ENCODE results near the gene MSANTD4.

The MSANTD4 gene

DNA sequence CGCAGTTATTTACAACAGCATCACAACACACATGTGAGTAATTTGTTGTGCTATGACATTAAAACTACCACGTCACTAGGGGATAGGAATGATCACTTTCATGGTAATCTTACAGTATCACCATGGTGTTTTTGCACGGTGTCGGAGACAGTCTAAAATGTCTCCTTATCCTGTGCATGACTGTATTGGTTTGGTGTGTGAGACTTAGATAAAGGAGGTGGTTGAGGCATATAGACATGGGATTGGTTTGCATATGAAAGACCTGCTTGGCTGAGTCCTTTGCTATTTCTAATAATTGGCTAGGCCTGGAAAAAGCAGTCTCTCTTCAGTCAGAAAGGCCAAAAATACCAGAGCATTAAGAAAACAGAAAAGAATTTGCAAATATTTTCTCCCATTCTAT, 30.2 kb downstream of the MSANTD4 start:
- in situ Hi-C loops (cut with HindIII; ENCODE audit: low pct_unique_long_range_greater_than_20kb, low sequenced_read_pairs), result no loop called here

DNA sequence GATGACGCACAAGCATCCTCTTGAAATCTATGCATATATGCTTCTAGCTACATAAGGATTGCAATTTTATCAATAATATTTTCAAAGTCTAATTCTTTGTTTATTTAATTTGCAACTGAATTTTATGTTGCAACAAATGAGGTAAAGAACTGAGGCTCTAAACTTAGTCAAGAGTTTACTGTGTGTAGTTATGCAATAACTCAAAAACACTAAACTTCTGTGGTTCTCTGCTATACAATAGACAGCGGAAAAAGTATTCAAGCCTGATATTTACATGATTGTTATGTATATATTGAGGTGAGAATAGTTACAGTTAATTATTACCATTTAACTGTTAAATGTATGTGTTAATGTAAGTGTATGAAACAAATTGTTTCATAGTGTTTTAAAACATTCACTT, 32.9 kb downstream of the MSANTD4 start:
- in situ Hi-C loops (cut with HindIII; ENCODE audit: low pct_unique_long_range_greater_than_20kb, low sequenced_read_pairs), result no loop called here
- TF ChIP-seq JUND (IDR thresholded peaks at IDR 0.05; ENCODE audit: low read depth), result no peak
- DNase-seq (ENCODE audit: low read depth in 1 of 2, low spot score in 1 of 2), result no peak

More for the DNA sequence above, 30.2 kb downstream of the MSANTD4 start:
- DNase-seq (ENCODE audit: low read depth in 1 of 2, low spot score in 1 of 2), result no peak
- no peak for TF ChIP-seq JUND (IDR thresholded peaks at IDR 0.05; ENCODE audit: low read depth)

DNA sequence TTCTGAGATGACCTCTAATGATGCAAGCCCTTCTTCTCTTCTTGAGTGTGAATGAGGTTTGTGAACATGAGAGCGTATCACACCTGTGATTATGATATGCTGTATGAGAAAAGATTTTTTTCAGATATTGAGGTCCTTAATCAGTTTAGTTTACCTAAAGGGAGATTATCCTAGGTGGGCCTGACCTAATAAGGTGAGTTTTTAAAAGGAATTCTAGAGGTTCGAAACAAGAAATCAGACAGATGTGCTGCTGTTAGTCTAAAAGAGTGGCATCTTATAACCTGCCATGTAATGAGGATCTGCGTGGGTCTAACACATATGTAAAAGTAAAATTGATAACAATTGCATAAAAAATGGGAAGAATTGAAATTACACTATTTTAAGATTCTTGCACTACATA, 33.8 kb downstream of the MSANTD4 start:
- in situ Hi-C loops (cut with HindIII; ENCODE audit: low pct_unique_long_range_greater_than_20kb, low sequenced_read_pairs), result no loop called here
- TF ChIP-seq JUND (IDR thresholded peaks at IDR 0.05; ENCODE audit: low read depth), result no peak
- no peak for DNase-seq (ENCODE audit: low read depth in 1 of 2, low spot score in 1 of 2)

DNA sequence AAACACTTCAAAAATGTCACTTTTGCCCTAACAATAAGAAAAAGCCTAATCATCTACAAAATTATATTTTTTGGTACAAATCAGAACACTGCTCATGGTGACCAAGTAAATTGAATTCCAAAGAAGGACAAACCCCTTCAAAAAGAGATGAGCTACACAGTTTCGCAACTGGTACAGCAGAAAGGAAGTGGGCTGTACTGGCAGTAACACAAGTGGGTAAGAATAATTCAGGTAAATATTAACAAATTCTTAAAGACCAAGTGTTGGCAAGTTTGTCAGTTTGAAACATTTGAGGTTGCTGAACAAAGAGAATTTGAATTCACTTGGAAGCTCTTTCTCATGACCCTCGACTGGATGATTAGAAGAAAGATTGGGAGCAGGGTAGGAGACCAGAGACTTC, 35.5 kb downstream of the MSANTD4 start:
- DNase-seq (ENCODE audit: low read depth in 1 of 2, low spot score in 1 of 2), result no peak
- TF ChIP-seq JUND (IDR thresholded peaks at IDR 0.05; ENCODE audit: low read depth), result no peak
- in situ Hi-C loops (cut with HindIII; ENCODE audit: low pct_unique_long_range_greater_than_20kb, low sequenced_read_pairs), result no loop called here

DNA sequence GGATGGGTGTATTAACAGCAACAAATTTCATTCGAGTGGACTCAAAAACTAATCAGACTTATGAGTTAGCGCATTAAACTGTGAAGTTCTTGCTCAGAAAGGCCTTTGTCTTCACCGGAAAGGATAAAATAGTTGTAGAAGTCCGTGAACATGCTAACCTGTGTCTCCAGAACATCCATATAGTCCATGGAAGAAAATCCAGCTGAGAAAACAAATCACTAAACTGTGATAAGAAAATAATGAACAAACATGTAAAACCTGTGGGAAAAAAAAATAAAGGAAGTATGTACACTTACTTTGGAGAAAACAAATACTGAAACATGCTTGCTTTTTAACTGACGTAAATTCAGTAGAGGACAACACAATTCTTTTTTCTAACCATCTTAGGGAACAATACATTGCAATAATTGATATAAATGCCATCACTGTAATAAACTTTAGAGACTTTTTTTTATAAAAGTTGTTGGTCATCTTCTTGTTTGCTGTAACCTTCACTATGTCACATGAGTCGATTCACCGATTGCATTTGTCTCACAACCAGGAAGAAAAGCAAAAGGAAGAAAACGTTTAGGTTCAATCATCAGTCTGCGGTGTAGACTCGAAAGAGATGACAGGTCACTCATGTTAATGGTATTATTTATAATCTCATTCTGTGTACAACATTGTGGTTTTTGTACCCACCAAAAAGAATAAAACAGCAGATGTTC, 41.9 kb downstream of the MSANTD4 start:
- no peak for TF ChIP-seq JUND (IDR thresholded peaks at IDR 0.05; ENCODE audit: low read depth)
- no peak for DNase-seq (ENCODE audit: low read depth in 1 of 2, low spot score in 1 of 2)
- in situ Hi-C loops (cut with HindIII; ENCODE audit: low pct_unique_long_range_greater_than_20kb, low sequenced_read_pairs), result no loop called here

DNA sequence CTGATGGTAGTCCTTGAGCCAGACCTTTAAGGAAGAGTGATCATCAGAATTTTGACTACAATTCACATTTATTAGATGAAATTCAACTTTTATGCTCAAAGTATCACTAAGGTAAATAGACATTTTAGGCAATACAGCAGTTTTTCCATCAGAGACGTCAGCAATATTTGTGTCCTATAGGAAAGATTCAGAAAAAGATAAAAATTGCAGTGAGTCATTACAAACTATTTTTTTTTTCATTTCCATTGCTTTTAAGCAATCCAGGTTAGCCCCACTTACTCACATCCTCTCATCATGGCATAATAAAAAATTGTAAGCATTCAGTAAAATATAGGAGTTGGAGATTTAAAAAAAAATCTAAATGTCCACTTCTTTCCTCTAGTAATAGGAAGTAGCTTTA, 46.9 kb downstream of the MSANTD4 start:
- in situ Hi-C loops (cut with HindIII; ENCODE audit: low pct_unique_long_range_greater_than_20kb, low sequenced_read_pairs), result no loop called here
- TF ChIP-seq JUND (IDR thresholded peaks at IDR 0.05; ENCODE audit: low read depth), result no peak
- no peak for DNase-seq (ENCODE audit: low read depth in 1 of 2, low spot score in 1 of 2)

DNA sequence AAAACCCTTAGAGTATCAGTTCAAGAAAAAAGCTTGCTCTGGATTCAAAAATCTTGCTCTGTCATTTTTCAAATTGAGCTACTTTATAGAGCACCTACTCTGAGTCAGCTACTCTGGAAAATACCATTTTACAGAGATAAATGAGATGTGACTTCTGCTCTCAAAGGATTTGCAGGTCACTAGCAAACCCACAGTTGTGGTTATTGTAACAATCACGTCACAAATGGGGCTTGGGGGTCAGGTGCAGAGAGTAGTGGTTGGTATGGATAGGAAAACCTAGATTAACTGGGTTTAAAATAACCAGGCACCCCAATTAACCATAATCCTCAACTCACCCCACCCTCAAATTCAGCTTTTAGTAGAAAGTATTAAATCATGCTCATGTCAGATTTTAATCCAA, 52.3 kb downstream of the MSANTD4 start:
- in situ Hi-C loops (cut with HindIII; ENCODE audit: low pct_unique_long_range_greater_than_20kb, low sequenced_read_pairs), result no loop called here
- TF ChIP-seq JUND (IDR thresholded peaks at IDR 0.05; ENCODE audit: low read depth), result no peak

DNA sequence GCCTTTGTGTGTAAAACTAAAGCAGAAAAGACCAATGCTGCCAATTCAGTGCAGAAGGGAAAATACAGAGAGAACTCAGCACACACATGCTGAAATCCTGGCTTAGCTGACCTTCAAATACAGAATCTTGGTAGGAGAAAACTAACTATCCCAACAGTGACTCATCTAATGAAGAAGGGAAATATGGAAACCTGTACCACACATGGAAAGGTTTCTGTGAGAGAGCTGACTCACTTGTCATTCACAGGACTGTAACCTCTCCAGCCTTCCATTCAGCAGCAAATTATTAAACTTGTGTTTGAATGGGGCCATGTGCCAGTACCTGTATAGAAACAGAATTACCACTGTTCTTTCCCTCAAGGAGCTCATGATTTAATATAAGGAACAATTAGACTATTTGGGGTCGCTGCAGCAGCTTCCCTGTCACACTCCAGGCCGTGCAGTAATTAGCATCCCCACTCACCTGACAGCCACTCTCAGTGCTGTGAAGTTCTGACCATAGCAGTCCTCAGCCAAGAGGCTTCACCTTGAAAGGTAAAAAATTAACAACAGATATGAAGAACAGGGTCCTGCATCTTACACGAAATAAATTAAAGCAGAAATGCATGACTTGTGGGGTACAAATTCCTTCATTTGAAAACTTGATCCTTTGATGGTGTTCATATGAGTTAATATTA, 53.9 kb downstream of the MSANTD4 start:
- no peak for DNase-seq (ENCODE audit: low read depth in 1 of 2, low spot score in 1 of 2)
- in situ Hi-C loops (cut with HindIII; ENCODE audit: low pct_unique_long_range_greater_than_20kb, low sequenced_read_pairs), result no loop called here
- no peak for TF ChIP-seq JUND (IDR thresholded peaks at IDR 0.05; ENCODE audit: low read depth)

More for the DNA sequence above, 52.3 kb downstream of the MSANTD4 start:
- no peak for DNase-seq (ENCODE audit: low read depth in 1 of 2, low spot score in 1 of 2)

DNA sequence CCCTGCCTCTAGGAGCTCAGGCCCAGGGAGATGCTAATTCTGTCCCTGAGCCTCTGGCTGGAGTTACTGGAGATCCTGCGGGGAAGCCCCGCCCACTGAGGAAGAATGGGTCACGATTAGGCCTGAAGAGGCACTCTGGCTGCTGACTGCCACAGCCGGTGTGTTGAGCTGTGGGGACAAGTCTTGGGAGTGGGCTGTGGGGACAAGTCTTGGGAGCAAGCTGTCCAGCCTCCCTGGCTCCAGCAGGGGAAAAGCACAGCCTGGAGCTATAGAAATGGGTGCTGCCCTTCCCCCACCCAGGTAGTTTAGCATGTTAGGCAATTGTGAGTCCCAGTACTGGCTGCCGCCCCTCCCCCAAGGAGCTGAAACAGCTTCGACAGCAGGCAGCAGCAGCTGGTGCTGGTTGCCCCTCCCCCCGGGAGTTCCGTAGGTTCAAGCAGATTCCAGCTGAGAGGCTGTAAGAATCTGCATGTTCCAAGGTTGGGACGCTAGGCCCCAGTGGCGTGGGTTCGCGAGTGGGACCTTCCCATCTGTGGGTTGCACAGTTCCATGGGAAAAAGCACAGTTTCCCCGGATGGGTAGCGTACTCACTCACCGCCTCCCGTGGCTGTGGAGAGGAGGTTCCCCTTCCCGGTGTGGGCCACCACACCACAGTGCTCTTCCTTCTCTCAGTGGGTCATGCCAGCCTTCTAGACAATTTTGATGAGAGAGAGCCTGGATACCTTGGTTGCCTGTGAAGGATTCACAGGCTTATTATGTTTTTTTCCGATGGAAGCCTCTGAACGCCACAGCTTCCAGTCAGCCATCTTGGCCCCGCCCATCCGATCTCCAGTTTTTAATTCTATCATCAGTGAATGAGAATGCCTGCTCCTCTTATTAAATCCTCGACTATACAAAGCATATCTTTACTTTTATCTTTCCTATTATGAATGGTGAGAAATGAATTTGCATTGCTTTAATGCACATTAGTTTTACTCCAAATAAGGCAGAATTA, 61.5 kb downstream of the MSANTD4 start:
- DNase-seq (ENCODE audit: low read depth in 1 of 2, low spot score in 1 of 2), result peak in 1 of 2 experiments; percentile 15
- no peak for TF ChIP-seq JUND (IDR thresholded peaks at IDR 0.05; ENCODE audit: low read depth)
- in situ Hi-C loops (cut with HindIII; ENCODE audit: low pct_unique_long_range_greater_than_20kb, low sequenced_read_pairs), result no loop called here
